Stimulated activated CD8-positive, alpha-beta memory T cell treated with anti-CD3 and anti-CD28 coated beads, Interleukin-12 subunit alpha, Interleukin-12 subunit beta, amount 100 ng/mL, for 24 hours (primary cell): ENCODE results near the gene CFAP300.

Experiments
- DNase-seq: peaks from one replicate; pipeline ENCODE4 v3.0.0-alpha.2; 2020; ENCODE audit errors: extremely low read depth

Gene CFAP300

DNA sequence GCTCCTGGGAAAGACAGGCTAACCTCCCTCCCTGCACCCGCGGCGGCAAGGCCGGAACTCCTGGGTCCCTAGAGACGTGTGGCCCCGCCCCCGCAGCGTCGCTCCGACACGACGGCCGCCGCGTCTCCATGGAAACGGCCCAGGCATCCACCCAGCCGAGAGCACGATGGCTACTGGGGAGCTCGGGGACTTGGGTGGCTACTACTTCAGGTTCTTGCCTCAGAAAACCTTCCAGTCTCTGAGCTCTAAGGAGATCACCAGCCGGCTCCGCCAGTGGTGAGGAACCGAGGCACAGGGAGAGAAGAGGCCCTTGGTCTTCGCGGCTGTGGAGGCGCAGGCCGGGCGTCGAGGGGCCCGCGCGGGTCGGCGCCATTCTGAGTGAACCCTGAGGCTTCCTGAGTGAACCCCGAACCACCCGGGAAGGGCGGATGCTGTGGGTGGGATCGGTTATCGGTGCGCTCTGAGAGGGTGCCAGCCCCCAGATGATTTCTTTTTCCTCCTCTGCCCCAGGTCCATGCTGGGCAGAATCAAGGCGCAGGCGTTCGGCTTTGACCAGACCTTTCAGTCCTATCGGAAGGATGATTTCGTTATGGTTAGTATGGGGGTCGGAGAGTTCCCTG, at the start of gene CFAP300:
Gene CFAP300 (plus strand): TSS at position 133 of the 620 bp plus-strand sequence. CDS start 34 bp downstream, at position 167.
- no peak for DNase-seq

DNA sequence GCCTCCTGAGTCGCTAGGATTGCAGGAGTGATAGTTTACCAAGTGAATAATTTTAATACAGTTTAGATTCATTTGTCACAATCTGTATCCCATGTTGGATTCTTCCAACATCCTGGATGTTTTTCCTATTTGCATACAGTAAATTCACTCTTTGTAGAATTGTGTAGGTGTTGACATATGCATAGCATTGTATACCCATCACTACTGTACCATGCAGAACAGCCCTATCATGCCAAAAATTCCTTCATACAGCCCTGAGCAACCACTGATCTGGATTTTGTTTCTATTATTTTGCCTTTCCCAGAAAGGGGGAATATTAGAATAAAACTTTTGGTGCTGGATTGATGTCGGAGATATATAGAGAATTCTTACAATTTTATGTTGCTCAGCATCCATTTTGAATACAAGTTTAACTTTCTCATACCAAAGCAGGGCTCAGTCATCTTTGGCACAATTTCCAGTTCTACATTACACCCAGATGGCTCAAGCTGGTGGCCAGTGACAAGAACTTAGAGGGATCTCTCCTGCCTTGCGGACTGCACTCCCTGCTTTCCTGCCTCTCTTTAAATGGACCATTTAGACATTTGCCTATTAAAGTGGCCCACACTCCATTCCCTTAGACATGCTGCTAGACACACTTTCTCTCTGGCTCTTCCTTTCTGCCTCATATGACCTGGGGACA, 45.4 kb upstream of the CFAP300 start:
- no peak for DNase-seq

DNA sequence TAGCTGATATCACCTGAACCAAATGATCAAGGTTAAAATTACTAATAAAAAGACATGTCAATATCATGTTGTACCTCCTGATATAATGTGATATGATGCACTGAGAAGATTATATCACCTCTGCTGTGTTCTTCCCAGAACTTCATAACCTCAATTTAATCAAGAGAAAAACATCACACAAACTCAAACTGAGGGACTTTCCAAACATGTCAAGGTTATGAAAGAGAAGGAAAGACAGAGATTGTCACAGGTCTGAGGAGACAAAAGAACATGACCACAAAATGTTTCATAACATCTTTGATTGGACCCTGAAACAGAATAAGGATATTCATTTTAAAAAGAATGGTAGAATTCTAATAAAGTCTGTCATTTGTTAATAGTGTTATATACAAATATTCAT, 43.0 kb upstream of the CFAP300 start:
- DNase-seq: no peak

DNA sequence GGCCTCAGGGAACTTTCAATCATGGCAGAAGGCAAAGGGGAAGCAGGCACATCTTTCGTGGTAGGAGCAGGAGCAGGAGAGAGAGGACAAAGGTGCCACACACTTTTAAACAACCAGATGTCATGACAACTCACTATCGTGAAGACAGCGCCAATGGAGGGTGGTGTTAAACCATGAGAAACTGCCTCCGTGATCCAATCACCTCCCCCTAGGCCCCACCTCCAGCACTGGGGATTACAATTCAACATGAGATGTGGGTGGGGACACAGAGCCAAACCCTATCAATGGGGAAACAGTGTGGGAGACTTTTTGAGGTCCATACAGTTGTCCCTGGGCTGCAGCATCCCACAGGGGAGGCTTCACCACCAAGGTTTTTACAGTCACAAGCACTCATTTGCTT, 41.9 kb upstream of the CFAP300 start:
- DNase-seq: no peak

DNA sequence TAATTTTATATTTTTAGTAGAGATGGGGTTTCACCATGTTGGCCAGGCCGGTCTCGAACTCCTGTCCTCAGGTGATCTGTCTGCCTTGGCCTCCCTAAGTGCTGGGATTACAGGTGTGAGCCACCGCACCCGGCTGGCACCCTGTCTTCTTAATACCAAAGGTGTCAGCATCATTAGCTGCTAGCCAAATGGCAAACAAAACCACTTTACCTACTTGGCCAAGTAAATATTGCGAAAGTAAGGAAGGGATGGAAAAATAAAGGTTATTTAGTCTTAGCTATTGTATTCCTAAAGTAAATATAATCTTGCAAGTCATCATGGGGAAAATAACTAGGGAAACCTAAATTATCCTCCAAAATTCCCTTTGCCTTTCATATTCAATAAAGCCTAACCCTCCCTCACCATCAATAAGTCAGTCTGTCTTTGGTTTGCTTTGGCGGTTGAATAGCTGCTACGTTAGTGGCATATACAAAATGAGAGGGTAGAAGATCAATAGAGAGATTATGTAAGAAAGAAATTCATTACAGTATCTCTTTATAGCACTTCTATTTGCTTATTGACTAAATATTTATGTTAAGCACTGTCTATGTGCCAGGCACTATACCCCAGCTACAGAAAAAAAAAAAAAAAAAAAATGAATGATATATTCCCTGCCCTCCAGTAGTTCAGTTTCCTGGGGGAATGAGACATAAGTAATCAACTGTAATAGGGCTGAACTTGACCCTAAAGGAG, 40.2 kb upstream of the CFAP300 start:
- DNase-seq: no peak

DNA sequence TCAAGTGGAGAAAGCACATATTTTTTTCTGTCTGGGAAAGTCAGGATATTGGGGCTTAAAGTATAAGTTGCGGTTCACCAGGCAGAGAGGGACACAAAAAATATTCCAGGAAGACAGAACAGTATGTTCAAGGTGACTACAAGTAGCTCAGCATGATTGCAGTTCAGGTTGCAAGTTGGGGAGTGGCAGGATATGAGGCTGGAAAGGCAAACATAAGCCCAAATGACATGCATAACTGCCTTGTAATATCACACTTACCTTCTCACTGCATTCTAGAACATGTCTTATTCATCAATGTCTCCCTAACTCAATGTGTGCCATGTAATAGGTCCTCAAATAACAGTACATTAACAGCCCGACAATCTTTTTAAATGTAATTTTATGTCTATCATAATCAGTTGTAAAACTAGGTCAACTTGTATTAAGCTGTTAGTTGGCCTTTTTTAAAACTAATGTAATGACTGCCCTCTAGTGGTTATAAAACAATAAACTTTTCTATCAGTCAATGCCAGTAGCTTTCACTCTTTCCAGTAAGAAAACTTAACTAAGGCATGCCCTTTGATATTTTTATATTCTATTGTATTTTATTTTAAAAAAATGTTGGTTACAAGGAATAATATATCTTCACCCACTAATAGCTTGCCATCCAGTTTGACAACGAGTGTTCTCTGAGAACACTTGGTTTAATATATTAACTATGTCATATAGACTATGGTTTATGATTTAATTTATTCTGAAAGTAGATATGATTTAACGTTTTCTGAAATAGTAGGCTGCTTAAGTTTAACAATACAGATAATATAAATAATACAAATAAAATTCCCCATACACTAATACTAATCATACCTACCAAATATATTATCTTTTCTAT, 39.4 kb upstream of the CFAP300 start:
- no peak for DNase-seq

DNA sequence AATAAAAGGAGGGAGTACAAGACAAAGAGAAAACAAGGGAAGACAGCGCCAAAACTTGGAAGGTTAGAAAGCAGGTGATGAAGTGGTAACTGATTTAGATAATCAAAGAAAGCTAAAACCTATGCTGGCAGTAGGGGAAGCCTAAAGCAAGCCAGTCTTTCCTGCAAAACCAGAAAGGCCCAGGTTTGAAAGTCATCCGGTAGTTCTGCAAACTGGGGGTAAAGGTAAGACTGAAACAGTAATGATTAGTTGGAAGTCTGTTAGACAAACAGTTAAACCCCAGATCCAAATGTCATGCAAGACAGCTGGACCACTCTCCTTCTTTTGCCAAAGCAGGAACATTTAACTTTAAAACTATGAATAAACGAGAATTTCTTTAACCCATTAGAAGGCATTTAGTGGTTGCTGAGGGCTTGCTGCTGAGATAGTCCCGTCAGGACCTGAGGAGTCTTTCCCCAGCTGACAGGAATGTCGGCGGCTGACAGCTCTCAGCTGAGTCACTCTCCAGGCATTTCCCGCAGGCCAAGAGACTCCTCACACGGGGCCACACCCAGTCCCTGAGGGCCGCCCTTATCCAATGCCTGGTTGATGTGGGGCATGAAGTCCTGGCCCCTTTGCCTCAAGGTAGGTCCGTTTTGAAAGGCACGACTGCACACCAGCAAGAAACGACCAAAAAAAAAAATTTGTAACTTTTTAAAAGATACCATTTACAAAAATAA, 36.3 kb upstream of the CFAP300 start:
- no peak for DNase-seq

DNA sequence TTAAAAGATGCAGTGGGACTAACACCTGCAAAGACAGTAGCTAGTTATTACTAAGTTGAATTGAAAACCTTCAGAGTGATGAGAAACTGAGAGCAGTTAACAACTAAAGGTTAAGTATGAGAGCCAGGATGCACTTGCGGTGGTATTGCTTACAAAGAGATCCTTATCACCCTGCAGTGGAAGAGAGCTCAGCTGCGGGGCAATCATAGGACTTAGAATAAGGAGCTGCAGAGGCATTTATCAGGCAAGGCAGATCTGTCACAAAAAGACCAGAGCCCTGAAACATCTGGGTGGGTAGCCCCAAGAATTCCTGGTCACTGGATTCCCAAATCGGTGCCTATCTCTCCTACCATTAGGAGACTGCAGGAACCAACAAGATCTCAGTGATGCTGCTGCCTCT, 34.3 kb upstream of the CFAP300 start:
- no peak for DNase-seq

DNA sequence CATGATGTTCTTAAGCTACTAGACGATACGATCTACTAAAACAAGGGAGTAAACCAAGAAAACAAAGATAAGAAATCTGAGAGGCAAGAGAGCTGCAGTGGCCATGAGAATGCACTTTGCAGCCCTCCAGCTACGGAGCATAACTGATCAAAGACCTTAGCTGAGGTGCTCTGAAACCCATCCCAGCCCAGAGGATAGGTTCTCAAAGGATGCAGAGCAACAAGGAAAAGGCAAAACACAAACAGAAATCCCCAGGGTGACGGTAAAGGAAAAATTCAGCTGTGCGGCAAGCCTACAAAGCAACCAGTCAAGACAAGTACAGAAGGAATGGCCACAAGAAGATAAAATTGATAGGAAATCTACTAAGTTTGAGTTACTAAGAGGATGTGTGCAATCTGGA, 32.5 kb upstream of the CFAP300 start:
- DNase-seq: no peak

DNA sequence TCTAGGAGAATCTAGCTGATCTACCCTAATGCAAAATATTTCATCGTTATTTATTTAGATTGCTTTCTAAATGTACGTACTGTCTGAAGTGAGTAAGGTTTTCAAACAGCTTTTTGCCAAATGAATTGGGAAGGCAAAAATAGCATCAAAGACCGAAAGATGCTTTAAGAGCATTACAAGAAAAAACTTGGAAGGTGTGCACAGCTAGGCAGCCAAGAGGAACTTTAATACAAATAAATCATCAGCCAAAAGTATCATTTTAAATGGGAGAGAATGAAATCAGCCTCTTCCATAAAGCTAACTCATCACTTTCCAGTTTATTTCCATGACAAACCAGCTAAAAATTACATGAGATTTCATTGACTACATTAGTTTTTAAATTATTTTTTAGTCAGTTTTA, 30.2 kb upstream of the CFAP300 start:
- DNase-seq: no peak

DNA sequence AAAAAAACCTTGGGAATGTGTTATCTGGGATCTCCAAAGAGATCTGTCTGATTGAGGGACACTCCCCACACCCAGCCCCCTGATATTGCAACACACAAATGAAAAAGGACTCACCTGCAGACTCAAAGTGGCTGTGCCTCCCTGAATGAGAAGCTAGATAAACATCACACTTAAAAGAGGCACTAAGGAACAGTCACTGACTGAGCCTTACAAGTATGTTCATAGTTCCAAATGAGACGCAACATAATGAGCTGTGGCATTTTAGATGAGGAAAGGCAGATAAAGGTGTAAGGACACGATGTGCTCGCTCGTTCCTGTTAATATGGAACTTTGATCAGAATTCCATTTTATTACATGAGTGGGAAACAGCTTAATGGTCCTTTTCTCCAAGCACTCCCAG, 21.0 kb upstream of the CFAP300 start:
- no peak for DNase-seq

DNA sequence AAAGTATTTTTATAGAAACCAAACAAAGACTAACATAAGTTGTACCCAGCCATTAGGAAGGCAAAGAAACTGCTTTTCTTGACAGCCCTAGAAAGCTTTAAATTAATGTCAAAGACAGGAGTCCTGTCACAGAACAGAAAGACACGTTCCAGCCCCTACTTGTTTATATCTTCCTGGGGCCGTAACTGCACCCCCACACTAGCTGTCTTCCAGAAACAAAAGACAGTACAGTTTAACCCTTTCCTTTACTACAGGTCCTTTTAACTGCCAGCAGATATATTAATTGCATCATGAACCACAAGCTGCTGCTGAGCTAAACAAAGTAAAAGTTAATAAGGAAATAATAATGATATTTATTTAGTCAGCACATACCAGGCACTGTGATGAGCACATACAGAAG, 20.3 kb upstream of the CFAP300 start:
- no peak for DNase-seq

DNA sequence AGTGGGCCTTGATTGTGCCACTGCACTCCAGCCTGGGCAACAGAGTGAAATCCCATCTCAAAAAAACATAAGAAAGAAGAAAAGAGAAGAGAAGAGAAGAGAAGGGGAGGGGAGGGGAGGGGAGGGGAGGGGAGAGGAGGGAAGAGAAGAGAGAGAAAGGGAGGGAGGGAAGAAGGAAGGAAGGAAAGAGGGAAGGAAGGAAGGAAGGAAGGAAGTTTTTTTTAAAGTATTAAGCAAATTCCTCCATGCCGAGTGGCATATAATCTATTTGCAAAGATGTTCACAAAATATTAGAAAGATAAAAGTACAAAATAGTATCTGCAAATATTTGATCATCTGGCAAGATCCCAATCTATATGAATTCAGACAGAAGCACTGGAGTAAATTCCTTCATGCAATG, 10.5 kb upstream of the CFAP300 start:
- DNase-seq: no peak

DNA sequence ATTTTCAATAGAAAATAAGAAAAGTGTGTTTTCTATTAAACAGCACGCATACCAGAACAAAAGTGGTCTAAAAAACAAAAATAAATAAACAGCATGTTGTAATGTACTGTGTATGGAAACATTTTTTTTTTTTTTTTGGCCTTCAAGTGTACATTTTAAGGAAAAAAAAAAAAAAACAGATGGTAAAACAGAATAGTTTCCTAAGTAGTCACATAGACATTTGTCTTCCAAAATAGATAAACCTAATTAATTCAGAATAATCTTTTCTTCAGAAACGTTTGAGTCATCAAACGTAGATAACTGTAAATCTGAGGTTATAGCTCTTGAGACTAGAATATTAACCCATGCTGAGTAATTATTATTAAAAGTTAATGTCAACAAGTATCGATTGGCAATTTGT, 396 bp upstream of the CFAP300 start:
- no peak for DNase-seq

DNA sequence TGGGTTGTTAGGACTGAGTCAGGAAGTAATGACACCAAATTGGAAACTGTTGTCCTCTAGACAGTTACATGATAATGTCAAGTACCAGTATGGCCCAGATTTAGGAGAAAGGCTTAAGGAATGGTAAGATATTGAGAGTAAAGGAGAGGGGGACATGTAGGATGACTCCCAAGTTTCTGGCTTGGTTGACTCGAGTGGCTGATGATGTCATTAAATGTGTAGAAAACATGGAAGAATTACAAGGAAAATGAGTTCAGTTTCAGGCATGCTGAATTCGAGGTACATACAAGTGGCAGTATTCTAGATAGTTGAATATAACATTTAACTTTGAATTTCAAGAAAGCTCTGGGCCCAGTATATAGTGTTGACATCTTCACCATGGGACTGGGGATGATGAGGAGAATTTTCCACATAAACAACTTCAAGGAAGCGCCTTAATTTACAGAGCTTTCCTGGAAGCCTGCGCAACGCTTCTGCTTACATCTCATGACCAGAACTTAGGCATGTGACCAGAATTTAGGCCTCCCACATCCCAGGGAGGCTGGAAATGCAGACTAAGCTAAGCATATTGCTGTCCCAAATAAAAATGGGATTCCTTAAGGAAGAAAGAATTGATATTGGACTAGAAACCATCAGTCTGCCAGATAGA, 3.8 kb downstream of the CFAP300 start:
- no peak for DNase-seq

DNA sequence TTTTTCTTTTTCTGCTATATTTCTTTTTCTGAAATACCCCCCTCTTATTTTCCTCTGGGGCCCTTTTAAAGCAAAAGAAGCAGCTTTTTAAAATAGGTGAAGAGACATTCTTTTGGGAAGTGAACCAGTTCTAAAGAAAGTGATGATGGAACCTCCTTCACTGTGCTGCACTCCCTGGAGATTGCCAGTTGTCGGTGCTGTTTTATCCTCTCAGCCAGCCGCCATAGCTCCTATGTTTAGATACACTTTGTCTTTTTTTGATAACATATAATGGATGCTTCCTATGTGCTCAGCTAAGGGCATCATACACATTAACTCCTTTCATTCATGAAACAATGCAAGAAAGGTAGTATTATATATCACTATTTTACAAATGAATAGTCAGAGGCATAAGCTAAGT, 14.0 kb downstream of the CFAP300 start:
- DNase-seq: no peak

DNA sequence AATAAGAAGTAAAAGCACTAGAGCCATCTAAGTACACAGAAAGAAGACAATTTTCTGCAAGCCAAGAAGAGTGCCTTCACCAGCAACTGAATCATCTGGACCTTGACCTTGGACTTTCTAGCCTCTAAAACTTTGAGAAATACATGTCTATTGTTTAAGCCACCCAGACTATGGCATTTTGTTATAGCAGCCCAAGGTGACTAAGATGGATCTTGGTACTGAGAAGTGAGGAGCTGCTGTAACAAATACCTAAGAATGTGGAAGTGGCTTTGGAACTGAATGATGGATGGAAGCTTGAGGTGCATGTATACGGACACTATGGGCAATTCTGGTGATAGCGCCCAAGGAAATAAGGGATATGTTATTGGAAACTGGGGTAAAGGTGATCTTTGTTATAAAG, 14.9 kb downstream of the CFAP300 start:
- no peak for DNase-seq

DNA sequence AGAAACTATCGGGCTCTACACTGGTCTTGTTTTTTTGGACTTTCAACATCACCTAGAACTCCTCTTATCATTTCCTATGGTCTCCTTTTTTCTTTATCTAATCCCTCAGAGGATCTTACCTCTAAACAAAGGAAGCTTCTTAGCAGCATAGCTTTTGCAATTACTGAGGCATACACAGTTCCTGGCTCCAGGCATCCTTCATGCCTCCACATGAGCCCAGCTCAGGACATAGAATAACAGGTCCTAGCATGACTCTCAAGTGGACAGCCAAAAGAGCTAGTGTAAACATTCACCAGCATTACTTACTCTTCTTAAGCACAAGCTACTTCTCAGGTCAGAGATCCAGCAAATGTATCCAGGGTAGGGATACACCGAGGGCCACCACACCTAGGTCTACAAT, 17.1 kb downstream of the CFAP300 start:
- no peak for DNase-seq

DNA sequence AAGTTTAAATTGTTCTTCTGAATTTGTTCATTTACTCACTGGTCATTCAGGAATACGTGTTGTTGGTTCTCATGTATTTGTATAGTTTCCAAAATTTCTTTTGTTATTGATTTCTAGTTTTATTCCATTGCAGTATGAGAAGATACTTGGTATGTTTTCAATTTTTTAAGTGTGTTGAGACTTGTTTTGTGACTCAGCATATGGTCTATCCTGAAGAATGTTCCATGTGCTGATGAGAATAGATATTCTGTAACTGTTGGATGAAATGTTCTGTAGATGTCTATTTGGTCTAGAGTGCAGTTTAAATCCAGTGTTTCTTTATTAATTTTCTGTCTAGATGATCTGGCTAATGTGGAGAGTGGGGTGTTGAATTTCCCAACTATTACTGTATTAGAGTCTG, 23.5 kb downstream of the CFAP300 start:
- DNase-seq: no peak

DNA sequence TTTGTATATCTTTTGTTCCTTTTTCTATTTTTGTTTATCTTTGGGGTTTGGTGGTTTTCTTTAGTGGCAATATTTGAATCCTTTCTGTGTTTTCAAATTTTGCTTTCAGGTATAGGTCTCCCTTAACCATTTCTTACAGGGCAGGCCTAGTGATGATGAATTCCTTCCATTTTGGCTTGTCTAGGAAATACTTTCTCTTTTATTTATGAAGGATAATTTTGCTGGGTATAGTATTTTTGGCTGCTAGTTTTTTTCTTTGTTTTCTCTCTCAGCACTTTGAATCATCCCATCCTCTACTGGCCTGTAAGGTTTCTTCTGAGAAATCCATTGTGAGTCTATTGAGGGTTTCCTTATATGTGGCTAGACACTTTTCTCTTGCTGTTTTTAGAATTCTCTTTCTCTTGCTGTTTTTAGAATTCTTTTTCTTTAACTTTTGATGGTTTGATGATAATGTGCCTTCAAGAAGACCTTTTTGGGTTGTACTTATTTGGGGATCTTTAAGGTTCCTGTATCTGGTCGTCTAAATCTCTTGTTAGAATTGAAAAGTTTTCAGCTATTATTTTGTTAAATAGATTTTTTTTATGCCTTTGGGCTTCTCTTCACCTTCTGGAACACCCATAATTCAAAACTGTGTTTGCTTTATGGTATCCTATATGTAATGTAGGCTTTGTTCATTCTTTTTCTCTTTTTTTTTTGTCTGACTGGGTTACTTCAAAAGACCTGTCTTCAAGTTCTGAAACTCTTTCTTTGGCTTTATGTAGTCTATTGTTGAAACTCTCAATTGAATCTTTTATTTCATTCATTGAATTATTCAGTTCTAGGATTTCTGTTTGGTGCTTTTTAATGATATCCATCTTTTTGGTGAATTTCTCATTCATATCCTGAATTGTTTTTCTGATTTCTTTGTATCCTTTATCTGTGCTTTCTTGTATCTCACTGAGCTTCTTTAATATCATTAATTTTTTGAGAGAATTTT, 24.5 kb downstream of the CFAP300 start:
- DNase-seq: no peak
